Gastroesophageal sphincter (tissue), 4 donors: Measurements from ENCODE around the gene SNX6. TPM values are rescaled to one million over a fixed set of nuclear protein-coding genes. Genes with fewer than 3 reads are reported as not detected.

Experiments used
- ATAC-seq: fragments of 150-250 bp; one replicate; pipeline ENCODE4 v1.9.1; 2016; ENCODE audit warnings: mild to moderate bottlenecking, moderate library complexity
- H3K27ac ChIP-seq, 4 donors: fragments of 200-600 bp; sonication (generic) in 3 of 4; 1 replicate in 3 of 4; 2 replicates in 1 of 4; pipeline ENCODE4 v1.5.1; 2016 to 2019
- H3K27me3 ChIP-seq: fragments of 200-600 bp; sonication (generic); one replicate; pipeline ENCODE4 v1.5.1; 2019
- H3K36me3 ChIP-seq, 2 donors: fragments of 200-600 bp; sonication (generic); one replicate each; pipeline ENCODE4 v1.5.1; 2019; ENCODE audit warnings: control low read depth in 1 of 2
- H3K4me1 ChIP-seq, 3 donors: fragments of 200-600 bp; sonication (generic); 1 replicate in 2 of 3; 2 replicates in 1 of 3; pipeline ENCODE4 v1.5.1; 2016 to 2019; ENCODE audit warnings: control low read depth in 2 of 3
- H3K4me3 ChIP-seq, 2 donors: fragments of 200-600 bp; sonication (generic); one replicate each; pipeline ENCODE4 v1.5.1; 2019; ENCODE audit warnings: mild to moderate bottlenecking in 1 of 2, moderate library complexity in 1 of 2
- H3K9me3 ChIP-seq, 3 donors: fragments of 200-600 bp; sonication (generic); one replicate each; pipeline ENCODE4 v1.5.1; 2017 to 2019; ENCODE audit warnings: control low read depth in 2 of 3
- CTCF ChIP-seq, 4 experiments: fragments of 200-600 bp in 2 of 4; fragments of 450-650 bp in 2 of 4; sonication (generic) in 1 of 4; IDR thresholded peaks; one replicate each; pipeline ENCODE4 v1.5.1; 2017 to 2019; ENCODE audit warnings: antibody characterized with exemption in 4 of 4, mild to moderate bottlenecking in 2 of 4, moderate library complexity in 2 of 4
- EP300 ChIP-seq: sonication (generic); formaldehyde crosslinking; IDR thresholded peaks from one replicate; pipeline ENCODE4 v1.6.1; 2017; ENCODE audit warnings: antibody characterized with exemption, mild to moderate bottlenecking
- POLR2A ChIP-seq, 2 donors: fragments of 450-650 bp; IDR thresholded peaks; one replicate each; pipeline ENCODE4 v1.6.1; 2017; ENCODE audit warnings: antibody characterized with exemption in 2 of 2, mild to moderate bottlenecking in 2 of 2, moderate library complexity in 1 of 2
- POLR2AphosphoS5 ChIP-seq: sonication (generic); formaldehyde crosslinking; IDR thresholded peaks from one replicate; pipeline ENCODE4 v1.6.1; 2017; ENCODE audit warnings: antibody characterized with exemption
- WGBS, 2 donors: methylation state at CpG; one replicate each; pipeline ENCODE4 v1.1.5; 2018; ENCODE audit warnings: low coverage in 1 of 2; 5-methylcytosine and 5-hydroxymethylcytosine counted together
- total RNA-seq, 4 donors: library from RNA; depleted of rRNA; stranded (reverse); fragments of >200 nt; gene quantifications; one replicate each; pipeline ENCODE4 v1.1.0, GENCODE V29; 2016

Gene SNX6
- 100 to 1,000 TPM in 3 of 4 donors, 10 to 100 TPM in 1; 68.6 to 199 (median 113) TPM for total RNA-seq

DNA sequence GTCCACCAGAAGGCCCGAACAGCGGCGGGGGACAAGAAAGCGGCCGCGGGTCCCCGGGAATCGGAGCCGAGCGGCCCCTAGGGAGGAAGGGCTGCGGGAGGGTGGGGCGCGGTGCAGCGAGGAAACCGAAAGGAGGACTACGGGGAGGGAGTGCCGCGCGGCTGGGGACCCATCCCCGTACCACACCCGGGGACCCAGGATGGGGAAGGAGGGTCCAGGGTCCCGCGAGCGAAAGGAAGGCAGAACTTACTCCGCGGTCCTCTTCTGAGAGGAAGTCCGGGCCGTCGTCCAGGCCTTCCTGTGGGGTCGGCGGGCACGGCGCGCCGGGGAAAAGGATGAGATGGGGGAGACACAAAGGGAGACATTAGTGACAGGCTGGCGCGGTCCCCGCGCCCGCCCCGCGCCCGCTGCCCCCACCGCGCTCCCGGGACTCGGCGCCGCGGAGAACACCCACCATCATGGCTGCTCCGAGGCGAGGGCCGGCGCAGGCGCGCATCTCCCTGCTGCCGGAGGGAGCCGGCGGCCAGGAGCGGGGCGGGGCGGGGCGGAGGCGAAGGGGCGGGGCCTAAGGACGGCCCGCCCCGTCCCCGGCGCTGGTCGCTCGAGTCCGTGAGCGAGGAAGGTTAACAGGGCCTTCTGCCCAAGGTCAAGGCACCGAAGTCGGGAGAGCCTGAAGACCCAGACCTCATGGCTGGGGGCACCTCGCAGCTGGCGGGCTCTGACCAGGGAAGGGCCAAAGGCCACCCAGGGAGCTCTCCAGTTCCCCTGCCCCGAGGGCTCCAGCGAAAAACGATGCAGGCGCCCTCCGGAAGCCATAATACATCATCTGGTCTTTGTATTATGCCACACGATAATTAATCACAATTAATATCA is at the start of gene SNX6:
SNX6 (minus strand) TSS at position 492 of the 873 bp plus-strand sequence; CDS start at position 460, 32 bp downstream.
- 1 to 2% methylated on average over 14 to 20 of the region's 84 CpGs for WGBS, 2 donors
- no peaks in the 10 kb centered on the region for H3K9me3 ChIP-seq
- peak within 1 kb of the TSS; percentile 82 to 93 for H3K4me3 ChIP-seq
- peak; percentile 97 for ATAC-seq
- peak within 1 kb of the TSS; percentile 75 to 99 (median 90) for H3K27ac ChIP-seq
- H3K27me3 ChIP-seq: no peaks in the 10 kb centered on the region
- TF ChIP-seq POLR2AphosphoS5: peak; percentile 66
- TF ChIP-seq EP300: no peak
- TF ChIP-seq POLR2A (IDR thresholded peaks at IDR 0.05): peak in 1 of 2 donors; percentile 82
- no peak for TF ChIP-seq CTCF (IDR thresholded peaks at IDR 0.05)
- H3K36me3 ChIP-seq: peaks cover 0 to 8% of the 10 kb centered on the region in 2 donors
- peaks cover 0 to 49% (median 7%) of the 10 kb centered on the region in 3 donors for H3K4me1 ChIP-seq

- Histone ChIP-seq H3K27me3 (no peaks in the 10 kb centered on the region), H3K27ac (no peak overlapping the region), H3K4me1 (no peaks in the 10 kb centered on the region), H3K9me3 (no peaks in the 10 kb centered on the region), H3K4me3 (no peak overlapping the region), H3K36me3 (no peaks in the 10 kb centered on the region)
- 85 to 100% methylated on average over 1 to 5 of the region's 8 CpGs for WGBS, 2 donors
- no peak for TF ChIP-seq POLR2A (IDR thresholded peaks at IDR 0.05)
- TF ChIP-seq EP300: no peak
- TF ChIP-seq POLR2AphosphoS5: no peak
- TF ChIP-seq CTCF (IDR thresholded peaks at IDR 0.05): no peak
- ATAC-seq: no peak
Observed at GRCh38 chr14:34678735-34679134, 48.8 kb upstream of the SNX6 start.

- no peak for TF ChIP-seq POLR2A (IDR thresholded peaks at IDR 0.05)
- TF ChIP-seq EP300: no peak
- no peak for TF ChIP-seq CTCF (IDR thresholded peaks at IDR 0.05)
- TF ChIP-seq POLR2AphosphoS5: no peak
- no peak overlapping the region for H3K4me3 ChIP-seq
- no peak overlapping the region for H3K27ac ChIP-seq
- H3K36me3 ChIP-seq: no peaks in the 10 kb centered on the region
- no peaks in the 10 kb centered on the region for H3K4me1 ChIP-seq
- WGBS, 2 donors: 56 to 64% methylated on average over 7 of the region's 7 CpGs
- ATAC-seq: no peak
- no peaks in the 10 kb centered on the region for H3K9me3 ChIP-seq
- H3K27me3 ChIP-seq: no peaks in the 10 kb centered on the region
Observed at GRCh38 chr14:34678306-34678705, 48.4 kb upstream of the SNX6 start.

GRCh38 chr14:34676516-34677211 is 46.7 kb upstream of the SNX6 start:
- H3K4me3 ChIP-seq: no peak overlapping the region
- no peak overlapping the region for H3K27ac ChIP-seq
- no peaks in the 10 kb centered on the region for H3K4me1 ChIP-seq
- no peak for ATAC-seq
- H3K36me3 ChIP-seq: no peaks in the 10 kb centered on the region
- TF ChIP-seq EP300 (no peak), CTCF (IDR thresholded peaks at IDR 0.05) (no peak), POLR2A (IDR thresholded peaks at IDR 0.05) (no peak), POLR2AphosphoS5 (no peak)
- WGBS, 2 donors: 78 to 87% methylated on average over 3 to 7 of the region's 7 CpGs
- no peaks in the 10 kb centered on the region for H3K9me3 ChIP-seq
- H3K27me3 ChIP-seq: no peaks in the 10 kb centered on the region
